ENCODE results near the gene NMNAT3.

DNA sequence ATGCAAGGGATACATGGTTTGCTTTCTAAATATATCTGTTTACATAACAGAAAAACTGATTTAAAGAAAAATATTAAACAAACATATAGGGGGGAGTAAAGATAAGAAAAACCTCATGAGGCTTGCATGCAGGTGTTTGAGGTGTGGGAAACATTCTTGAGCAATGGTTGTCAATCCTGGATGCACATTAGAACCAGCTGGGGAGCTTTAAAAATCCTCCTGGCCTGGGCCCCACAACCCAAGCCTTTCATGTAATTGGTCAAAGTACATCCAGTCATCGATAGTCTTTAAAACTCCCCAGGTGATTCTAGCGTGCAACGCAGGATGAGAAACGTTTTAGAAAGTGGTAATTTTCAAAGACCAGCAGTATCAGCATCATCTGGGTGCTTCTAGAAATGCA, 18.3 kb downstream of the NMNAT3 start:
- TF ChIP-seq YY1 (IDR thresholded peaks at IDR 0.05; ENCODE audit: insufficient read depth, insufficient read length) = no peak
- no peak for TF ChIP-seq ZNF274 (IDR thresholded peaks at IDR 0.05; ENCODE audit: low read depth, low read length)
- no peak for TF ChIP-seq SUZ12 (IDR thresholded peaks at IDR 0.05; ENCODE audit: extremely low read depth, insufficient read depth, insufficient read length)
